Measurements from ENCODE around the gene USP34. TPM values are rescaled to one million over a fixed set of nuclear protein-coding genes. Genes with fewer than 3 reads are reported as not detected.
"Not testable (repeated sequence)": the region's sequence is repeated elsewhere in the genome, so short reads cannot be mapped to it uniquely, and the experiment has no call there.

Gene USP34
- total and polyA plus RNA-seq, 4 donors = 13.4 to 82.7 (median 51.1) TPM

DNA sequence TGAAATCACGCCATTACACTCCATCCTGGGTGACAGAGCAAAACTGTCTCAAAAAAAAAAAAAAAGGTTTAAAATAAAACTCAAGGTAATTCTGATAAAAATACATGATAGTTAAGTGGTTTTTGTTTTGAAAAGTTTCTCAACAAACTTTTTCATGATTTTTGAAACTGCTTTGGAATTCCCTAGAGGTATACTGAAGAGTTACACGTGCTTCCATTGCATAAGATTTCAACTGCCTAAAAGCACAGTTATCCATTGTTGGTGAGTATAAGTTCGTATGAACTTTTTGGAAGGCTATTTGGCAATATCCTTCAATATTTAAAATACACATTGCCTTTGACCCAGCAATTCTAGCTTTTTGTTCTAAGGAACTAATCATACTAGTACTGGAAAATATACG, 74.9 kb downstream of the USP34 start:
- Histone ChIP-seq H3K27ac (ENCODE audit: low read depth in 1 of 2, low read length in 2 of 2) (no peak overlapping the region), H3K9me3 (ENCODE audit: control insufficient read depth in 4 of 4, low read length in 3 of 4) (no peaks in the 10 kb centered on the region), H3K4me3 (ENCODE audit: low read depth in 1 of 3, low read length in 3 of 3) (no peak overlapping the region), H3K9ac (ENCODE audit: low read depth in 1 of 2, low read length in 2 of 2) (no peak overlapping the region), H3K27me3 (ENCODE audit: control insufficient read depth in 4 of 4, insufficient read depth in 4 of 4, low read length in 3 of 4) (no peaks in the 10 kb centered on the region), H3K4me1 (ENCODE audit: control insufficient read depth in 4 of 4, insufficient read depth in 4 of 4, low read length in 3 of 4) (no peaks in the 10 kb centered on the region), H3K36me3 (ENCODE audit: control insufficient read depth in 4 of 4, insufficient read depth in 3 of 4, low read depth in 1 of 4, low read length in 3 of 4) (peaks cover 0 to 9% (median 5%) of the 10 kb centered on the region in 4 donors)
- TF ChIP-seq, protein P1, sequence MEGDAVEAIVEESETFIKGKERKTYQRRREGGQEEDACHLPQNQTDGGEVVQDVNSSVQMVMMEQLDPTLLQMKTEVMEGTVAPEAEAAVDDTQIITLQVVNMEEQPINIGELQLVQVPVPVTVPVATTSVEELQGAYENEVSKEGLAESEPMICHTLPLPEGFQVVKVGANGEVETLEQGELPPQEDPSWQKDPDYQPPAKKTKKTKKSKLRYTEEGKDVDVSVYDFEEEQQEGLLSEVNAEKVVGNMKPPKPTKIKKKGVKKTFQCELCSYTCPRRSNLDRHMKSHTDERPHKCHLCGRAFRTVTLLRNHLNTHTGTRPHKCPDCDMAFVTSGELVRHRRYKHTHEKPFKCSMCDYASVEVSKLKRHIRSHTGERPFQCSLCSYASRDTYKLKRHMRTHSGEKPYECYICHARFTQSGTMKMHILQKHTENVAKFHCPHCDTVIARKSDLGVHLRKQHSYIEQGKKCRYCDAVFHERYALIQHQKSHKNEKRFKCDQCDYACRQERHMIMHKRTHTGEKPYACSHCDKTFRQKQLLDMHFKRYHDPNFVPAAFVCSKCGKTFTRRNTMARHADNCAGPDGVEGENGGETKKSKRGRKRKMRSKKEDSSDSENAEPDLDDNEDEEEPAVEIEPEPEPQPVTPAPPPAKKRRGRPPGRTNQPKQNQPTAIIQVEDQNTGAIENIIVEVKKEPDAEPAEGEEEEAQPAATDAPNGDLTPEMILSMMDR (IDR thresholded peaks at IDR 0.05; ENCODE audit: low read depth, low read length, missing input control) = no peak
- WGBS = 87% methylated on average over 4 of the region's 4 CpGs
- DNase-seq (ENCODE audit: low spot score) = no peak

DNA sequence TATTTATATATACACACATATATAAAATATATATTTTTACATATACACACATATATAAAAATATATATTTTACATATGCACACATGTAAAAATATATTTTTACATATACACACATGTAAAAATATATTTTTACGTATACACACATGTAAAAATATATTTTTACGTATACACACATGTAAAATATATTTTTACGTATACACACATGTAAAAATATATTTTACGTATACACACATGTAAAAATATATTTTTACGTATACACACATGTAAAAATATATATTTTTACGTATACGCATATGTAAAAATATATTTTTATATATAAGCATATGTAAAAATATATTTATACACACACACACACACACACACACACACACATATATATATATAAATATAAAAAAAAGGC, 83.3 kb downstream of the USP34 start:
- not testable (repeated sequence) for H3K27me3 ChIP-seq (ENCODE audit: control insufficient read depth in 4 of 4, insufficient read depth in 4 of 4, low read length in 3 of 4); H3K36me3 ChIP-seq (ENCODE audit: control insufficient read depth in 4 of 4, insufficient read depth in 3 of 4, low read depth in 1 of 4, low read length in 3 of 4)
- whole genome bisulfite sequencing = 98% methylated on average over 7 of the region's 7 CpGs

DNA sequence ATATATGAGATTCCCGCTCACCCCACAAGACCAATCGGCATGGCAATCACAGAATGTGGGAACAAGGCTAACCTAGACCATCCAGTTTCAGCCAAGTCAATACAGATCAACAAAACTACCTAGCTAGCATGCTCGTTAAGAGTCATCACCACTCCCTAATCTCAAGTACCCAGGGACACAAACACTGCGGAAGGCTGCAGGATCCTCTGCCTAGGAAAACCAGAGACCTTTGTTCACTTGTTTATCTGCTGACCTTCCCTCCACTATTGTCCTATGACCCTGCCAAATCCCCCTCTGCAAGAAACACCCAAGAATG, 90.0 kb downstream of the USP34 start:
- H3K4me3 ChIP-seq (ENCODE audit: low read depth in 1 of 3, low read length in 3 of 3); DNase-seq (ENCODE audit: low spot score); H3K9me3 ChIP-seq (ENCODE audit: control insufficient read depth in 4 of 4, low read length in 3 of 4); H3K27me3 ChIP-seq (ENCODE audit: control insufficient read depth in 4 of 4, insufficient read depth in 4 of 4, low read length in 3 of 4); H3K4me1 ChIP-seq (ENCODE audit: control insufficient read depth in 4 of 4, insufficient read depth in 4 of 4, low read length in 3 of 4); H3K9ac ChIP-seq (ENCODE audit: low read depth in 1 of 2, low read length in 2 of 2); H3K27ac ChIP-seq (ENCODE audit: low read depth in 1 of 2, low read length in 2 of 2): not testable (repeated sequence)
- peaks cover 3 to 34% (median 18%) of the 10 kb centered on the region in 4 donors for H3K36me3 ChIP-seq (ENCODE audit: control insufficient read depth in 4 of 4, insufficient read depth in 3 of 4, low read depth in 1 of 4, low read length in 3 of 4)
- WGBS = 93% methylated on average over 4 of the region's 4 CpGs

More for the DNA sequence above, 83.3 kb downstream of the USP34 start:
- H3K9ac ChIP-seq (ENCODE audit: low read depth in 1 of 2, low read length in 2 of 2); H3K27ac ChIP-seq (ENCODE audit: low read depth in 1 of 2, low read length in 2 of 2); H3K9me3 ChIP-seq (ENCODE audit: control insufficient read depth in 4 of 4, low read length in 3 of 4); DNase-seq (ENCODE audit: low spot score); H3K4me3 ChIP-seq (ENCODE audit: low read depth in 1 of 3, low read length in 3 of 3); H3K4me1 ChIP-seq (ENCODE audit: control insufficient read depth in 4 of 4, insufficient read depth in 4 of 4, low read length in 3 of 4): not testable (repeated sequence)

DNA sequence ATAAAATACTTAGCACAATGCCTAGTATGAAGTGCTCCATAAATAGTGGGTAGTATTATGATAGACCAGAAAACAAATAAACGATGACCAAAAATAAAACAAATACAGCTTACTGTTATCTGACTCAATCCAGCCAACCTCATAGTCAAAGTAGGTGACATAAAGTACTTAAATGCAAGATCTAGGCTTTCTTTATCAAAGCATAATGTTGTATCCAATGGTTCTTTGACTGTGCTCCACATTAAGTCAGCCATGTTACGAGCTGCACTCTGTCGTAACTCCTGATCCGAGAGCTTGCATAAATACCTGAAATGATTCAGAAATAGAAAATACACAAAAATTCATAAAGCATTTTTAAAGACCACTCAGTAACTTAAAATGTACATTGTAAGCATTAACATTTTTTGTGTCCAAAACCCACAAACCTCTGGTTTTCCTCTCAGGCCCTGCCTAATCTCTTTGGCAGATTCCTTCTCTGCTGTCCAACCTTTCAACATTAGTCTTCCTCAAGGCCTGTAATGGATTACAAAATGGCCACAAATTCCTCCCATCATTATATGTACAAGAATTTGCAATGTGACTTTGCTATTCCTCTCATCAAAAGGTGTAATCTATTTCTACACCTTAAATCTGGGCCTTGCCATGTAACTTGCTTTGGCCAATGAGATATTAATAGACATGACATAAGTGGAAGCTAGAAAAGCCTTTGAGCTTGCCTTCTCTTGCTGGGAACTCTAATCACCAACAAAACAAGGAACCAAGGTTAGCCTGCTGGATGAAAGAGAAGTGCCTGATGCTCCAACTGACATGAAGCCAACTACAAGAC, 90.6 kb downstream of the USP34 start:
- no peak for TF ChIP-seq GABPA (IDR thresholded peaks at IDR 0.05 in 1 of 2, conservative IDR thresholded peaks at IDR 0.05 in 1 of 2)
- Histone ChIP-seq H3K9ac (ENCODE audit: low read depth in 1 of 2, low read length in 2 of 2) (no peak overlapping the region), H3K4me1 (ENCODE audit: control insufficient read depth in 4 of 4, insufficient read depth in 4 of 4, low read length in 3 of 4) (no peaks in the 10 kb centered on the region), H3K27me3 (ENCODE audit: control insufficient read depth in 4 of 4, insufficient read depth in 4 of 4, low read length in 3 of 4) (no peaks in the 10 kb centered on the region), H3K4me3 (ENCODE audit: low read depth in 1 of 3, low read length in 3 of 3) (no peak overlapping the region), H3K9me3 (ENCODE audit: control insufficient read depth in 4 of 4, low read length in 3 of 4) (no peaks in the 10 kb centered on the region), H3K27ac (ENCODE audit: low read depth in 1 of 2, low read length in 2 of 2) (no peak overlapping the region), H3K36me3 (ENCODE audit: control insufficient read depth in 4 of 4, insufficient read depth in 3 of 4, low read depth in 1 of 4, low read length in 3 of 4) (peaks cover 3 to 34% (median 18%) of the 10 kb centered on the region in 4 donors)
- DNase-seq (ENCODE audit: low spot score) = no peak
- 95% methylated on average over 4 of the region's 4 CpGs for WGBS

DNA sequence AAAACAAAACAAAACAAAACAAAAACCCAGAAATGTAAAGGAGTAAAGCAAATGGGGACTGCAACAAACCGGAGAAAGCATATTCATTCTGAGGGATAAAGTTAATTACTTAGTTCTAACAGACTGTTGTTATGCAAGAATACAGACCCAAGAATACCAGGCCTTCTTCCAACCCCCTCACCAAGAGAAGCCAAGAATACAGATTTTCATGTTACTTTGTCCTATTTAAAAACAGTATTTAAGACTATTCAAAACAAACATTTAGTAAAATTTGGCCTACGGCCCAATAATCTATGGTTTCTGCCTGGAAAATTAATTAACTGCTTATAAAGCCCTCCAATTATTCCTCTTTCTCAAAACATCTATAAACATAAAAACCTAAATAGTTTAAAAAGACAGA, 91.4 kb downstream of the USP34 start:
- Histone ChIP-seq H3K27ac (ENCODE audit: low read depth in 1 of 2, low read length in 2 of 2) (no peak overlapping the region), H3K4me1 (ENCODE audit: control insufficient read depth in 4 of 4, insufficient read depth in 4 of 4, low read length in 3 of 4) (no peaks in the 10 kb centered on the region), H3K36me3 (ENCODE audit: control insufficient read depth in 4 of 4, insufficient read depth in 3 of 4, low read depth in 1 of 4, low read length in 3 of 4) (peaks cover 3 to 38% (median 19%) of the 10 kb centered on the region in 4 donors), H3K9ac (ENCODE audit: low read depth in 1 of 2, low read length in 2 of 2) (no peak overlapping the region), H3K27me3 (ENCODE audit: control insufficient read depth in 4 of 4, insufficient read depth in 4 of 4, low read length in 3 of 4) (no peaks in the 10 kb centered on the region), H3K9me3 (ENCODE audit: control insufficient read depth in 4 of 4, low read length in 3 of 4) (no peaks in the 10 kb centered on the region), H3K4me3 (ENCODE audit: low read depth in 1 of 3, low read length in 3 of 3) (no peak overlapping the region)
- no peak for DNase-seq (ENCODE audit: low spot score)
- TF ChIP-seq JUND (IDR thresholded peaks at IDR 0.05) (no peak), RXRA (IDR thresholded peaks at IDR 0.05) (no peak), HNF4G (IDR thresholded peaks at IDR 0.05) (no peak), GABPA (IDR thresholded peaks at IDR 0.05 in 1 of 2, conservative IDR thresholded peaks at IDR 0.05 in 1 of 2) (no peak)
- WGBS = 92% methylated on average over 2 of the region's 2 CpGs

All from liver (tissue), 9 donors.